GM12873 (cell line): ENCODE measurements around the gene LIPC.

Experiments used
- CTCF ChIP-seq: IDR thresholded peaks from 2 replicates; pipeline ENCODE4 v1.5.1; 2012; ENCODE audit warnings: low read depth, mild to moderate bottlenecking, moderate library complexity, low read length, control low read depth; ENCODE audit not compliant: insufficient read depth; ENCODE audit errors: missing control alignments

The LIPC gene

GRCh38 chr15:58598829-58599210, 167.0 kb downstream of the LIPC start:
- no peak for TF ChIP-seq CTCF

GRCh38 chr15:58602823-58603222, 171.0 kb downstream of the LIPC start:
- no peak for TF ChIP-seq CTCF

GRCh38 chr15:58604455-58604923, 172.7 kb downstream of the LIPC start:
- TF ChIP-seq CTCF = no peak

GRCh38 chr15:58605931-58606530, 174.2 kb downstream of the LIPC start:
- no peak for TF ChIP-seq CTCF

- no peak for TF ChIP-seq CTCF
Measured at GRCh38 chr15:58606577-58607080, 174.8 kb downstream of the LIPC start.

GRCh38 chr15:58608129-58608590, 176.4 kb downstream of the LIPC start:
- no peak for TF ChIP-seq CTCF

- no peak for TF ChIP-seq CTCF
Measured at GRCh38 chr15:58608711-58609110, 176.9 kb downstream of the LIPC start.
